Parathyroid adenoma (tissue), 2 donors: ENCODE results near the gene UCN.
"Not testable (repeated sequence)": the region's sequence is repeated elsewhere in the genome, so short reads cannot be mapped to it uniquely, and the experiment has no call there.

Experiments used
- H2AFZ ChIP-seq: fragments of 300-600 bp; sonication (generic); one replicate; pipeline ENCODE4 v1.7.0; 2017; ENCODE audit warnings: antibody characterized with exemption, mild to moderate bottlenecking
- H3K27ac ChIP-seq: fragments of 300-600 bp; sonication (generic); one replicate; pipeline ENCODE4 v1.7.0; 2017
- H3K27me3 ChIP-seq: fragments of 300-600 bp; sonication (generic); one replicate; pipeline ENCODE4 v1.7.0; 2017; ENCODE audit warnings: low read length; ENCODE audit not compliant: control insufficient read depth, insufficient read depth
- H3K36me3 ChIP-seq: fragments of 300-600 bp; sonication (generic); one replicate; pipeline ENCODE4 v1.7.0; 2017; ENCODE audit warnings: low read length; ENCODE audit not compliant: control insufficient read depth, insufficient read depth
- H3K4me1 ChIP-seq: fragments of 300-600 bp; sonication (generic); one replicate; pipeline ENCODE4 v1.7.0; 2017; ENCODE audit warnings: control low read depth
- H3K4me2 ChIP-seq: fragments of 300-600 bp; sonication (generic); one replicate; pipeline ENCODE4 v1.7.0; 2017; ENCODE audit warnings: low read length
- H3K4me3 ChIP-seq: fragments of 300-600 bp; sonication (generic); one replicate; pipeline ENCODE4 v1.7.0; 2017; ENCODE audit warnings: low read depth, low read length
- H3K79me2 ChIP-seq: fragments of 300-600 bp; sonication (generic); one replicate; pipeline ENCODE4 v1.7.0; 2017; ENCODE audit warnings: control low read depth
- H3K9ac ChIP-seq: fragments of 300-600 bp; sonication (generic); one replicate; pipeline ENCODE4 v1.7.0; 2017; ENCODE audit warnings: mild to moderate bottlenecking
- H3K9me3 ChIP-seq: fragments of 300-600 bp; sonication (generic); one replicate; pipeline ENCODE4 v1.7.0; 2017; ENCODE audit warnings: low read length; ENCODE audit not compliant: control insufficient read depth
- TF ChIP-seq, protein P1 (sequence below): fragments of 300-600 bp; sonication (generic); IDR thresholded peaks from one replicate; pipeline ENCODE4 v1.7.0; 2017; ENCODE audit warnings: antibody characterized with exemption, mild to moderate bottlenecking
- donor health status: primary hyperparathyroidism.

Gene UCN

GRCh38 chr2:27322766-27323595 lies 14.7 kb upstream of the UCN start, which contains the start of gene MPV17:
TSS of gene MPV17 (minus strand) at chr2:27323097. CDS start at chr2:27322517, 580 bp downstream.
- no peaks in the 10 kb centered on the region for H3K36me3 ChIP-seq
- peak within 1 kb of the TSS; percentile 96 for H3K4me2 ChIP-seq
- TF ChIP-seq, protein P1, sequence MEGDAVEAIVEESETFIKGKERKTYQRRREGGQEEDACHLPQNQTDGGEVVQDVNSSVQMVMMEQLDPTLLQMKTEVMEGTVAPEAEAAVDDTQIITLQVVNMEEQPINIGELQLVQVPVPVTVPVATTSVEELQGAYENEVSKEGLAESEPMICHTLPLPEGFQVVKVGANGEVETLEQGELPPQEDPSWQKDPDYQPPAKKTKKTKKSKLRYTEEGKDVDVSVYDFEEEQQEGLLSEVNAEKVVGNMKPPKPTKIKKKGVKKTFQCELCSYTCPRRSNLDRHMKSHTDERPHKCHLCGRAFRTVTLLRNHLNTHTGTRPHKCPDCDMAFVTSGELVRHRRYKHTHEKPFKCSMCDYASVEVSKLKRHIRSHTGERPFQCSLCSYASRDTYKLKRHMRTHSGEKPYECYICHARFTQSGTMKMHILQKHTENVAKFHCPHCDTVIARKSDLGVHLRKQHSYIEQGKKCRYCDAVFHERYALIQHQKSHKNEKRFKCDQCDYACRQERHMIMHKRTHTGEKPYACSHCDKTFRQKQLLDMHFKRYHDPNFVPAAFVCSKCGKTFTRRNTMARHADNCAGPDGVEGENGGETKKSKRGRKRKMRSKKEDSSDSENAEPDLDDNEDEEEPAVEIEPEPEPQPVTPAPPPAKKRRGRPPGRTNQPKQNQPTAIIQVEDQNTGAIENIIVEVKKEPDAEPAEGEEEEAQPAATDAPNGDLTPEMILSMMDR: no peak
- no peaks in the 10 kb centered on the region for H3K79me2 ChIP-seq
- H2AFZ ChIP-seq: peak within 1 kb of the TSS; percentile 90
- no peaks in the 10 kb centered on the region for H3K9me3 ChIP-seq
- H3K9ac ChIP-seq: peak within 1 kb of the TSS; percentile 95
- H3K27ac ChIP-seq: peak within 1 kb of the TSS; percentile 97
- H3K27me3 ChIP-seq: no peaks in the 10 kb centered on the region
- peaks cover 18% of the 10 kb centered on the region for H3K4me1 ChIP-seq
- H3K4me3 ChIP-seq: peak within 1 kb of the TSS; percentile 95

GRCh38 chr2:27322301-27322765 lies 14.1 kb upstream of the UCN start:
- Histone ChIP-seq H3K9ac (peak overlapping the region; percentile 64), H3K9me3 (no peaks in the 10 kb centered on the region), H3K36me3 (no peaks in the 10 kb centered on the region), H3K27me3 (no peaks in the 10 kb centered on the region), H3K4me2 (peak overlapping the region; percentile 96), H3K79me2 (no peaks in the 10 kb centered on the region), H3K27ac (peak overlapping the region; percentile 97), H3K4me3 (peak overlapping the region; percentile 95), H3K4me1 (peaks cover 18% of the 10 kb centered on the region), H2AFZ (peak overlapping the region; percentile 90)
- TF ChIP-seq, protein P1: no peak

DNA sequence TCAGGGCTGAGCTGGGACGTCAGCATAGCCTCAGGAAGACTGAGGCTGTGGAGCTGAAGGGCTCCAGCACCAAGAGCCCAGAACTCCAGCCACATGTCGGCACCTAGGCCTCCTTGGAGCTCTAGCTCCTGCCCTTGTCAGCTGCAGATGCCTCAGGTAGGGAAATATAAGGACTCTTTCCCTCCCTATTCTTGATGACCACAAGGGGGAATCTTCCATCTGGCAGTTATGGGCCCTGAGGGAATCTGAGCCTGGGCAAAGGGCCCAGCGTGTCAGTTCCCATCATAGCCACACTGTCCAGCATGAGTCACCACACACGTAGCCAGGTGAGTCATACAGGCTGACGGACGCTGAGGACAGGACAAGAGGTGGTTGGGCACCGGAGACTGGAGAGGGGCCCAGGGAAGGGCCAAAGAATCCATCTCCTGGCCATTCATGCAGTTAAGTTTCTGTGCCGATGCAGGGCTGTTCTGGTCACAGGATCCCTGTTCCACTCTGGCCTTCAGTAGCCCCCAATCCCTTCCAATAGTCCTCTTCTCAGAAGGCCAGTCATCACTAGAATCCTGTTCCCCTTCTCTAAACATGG lies 12.8 kb upstream of the UCN start:
- Histone ChIP-seq H3K9me3 (no peaks in the 10 kb centered on the region), H3K4me3 (no peak overlapping the region), H2AFZ (peak overlapping the region; percentile 26), H3K9ac (no peak overlapping the region), H3K79me2 (peaks cover 3% of the 10 kb centered on the region), H3K4me1 (peaks cover 18% of the 10 kb centered on the region), H3K36me3 (no peaks in the 10 kb centered on the region), H3K4me2 (no peak overlapping the region), H3K27me3 (no peaks in the 10 kb centered on the region), H3K27ac (peak overlapping the region; percentile 97)
- TF ChIP-seq, protein P1: peak; percentile 63

DNA sequence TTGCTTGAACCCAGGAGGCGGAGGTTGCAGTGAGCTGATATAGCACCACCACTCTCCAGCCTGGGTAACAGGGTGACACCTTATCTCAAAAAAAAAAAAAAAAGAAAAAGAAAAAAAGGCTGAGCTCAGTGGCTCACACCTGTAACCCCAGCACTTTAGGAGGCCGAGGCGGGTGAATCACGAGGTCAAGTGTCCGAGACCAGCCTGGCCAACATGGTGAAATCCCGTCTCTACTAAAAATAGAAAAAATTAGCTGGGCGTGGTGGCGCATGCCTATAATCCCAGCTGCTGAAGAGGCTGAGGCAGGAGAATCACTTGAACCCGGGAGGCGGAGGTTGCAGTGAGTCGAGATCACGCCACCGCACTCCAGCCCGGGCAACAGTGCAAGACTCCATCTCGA lies 11.6 kb upstream of the UCN start:
- H3K4me3 ChIP-seq, H3K9ac ChIP-seq, H3K4me2 ChIP-seq, H3K36me3 ChIP-seq, H3K79me2 ChIP-seq, H3K9me3 ChIP-seq, H3K27ac ChIP-seq, H2AFZ ChIP-seq, H3K27me3 ChIP-seq: not testable (repeated sequence)
- H3K4me1 ChIP-seq: peaks cover 18% of the 10 kb centered on the region

DNA sequence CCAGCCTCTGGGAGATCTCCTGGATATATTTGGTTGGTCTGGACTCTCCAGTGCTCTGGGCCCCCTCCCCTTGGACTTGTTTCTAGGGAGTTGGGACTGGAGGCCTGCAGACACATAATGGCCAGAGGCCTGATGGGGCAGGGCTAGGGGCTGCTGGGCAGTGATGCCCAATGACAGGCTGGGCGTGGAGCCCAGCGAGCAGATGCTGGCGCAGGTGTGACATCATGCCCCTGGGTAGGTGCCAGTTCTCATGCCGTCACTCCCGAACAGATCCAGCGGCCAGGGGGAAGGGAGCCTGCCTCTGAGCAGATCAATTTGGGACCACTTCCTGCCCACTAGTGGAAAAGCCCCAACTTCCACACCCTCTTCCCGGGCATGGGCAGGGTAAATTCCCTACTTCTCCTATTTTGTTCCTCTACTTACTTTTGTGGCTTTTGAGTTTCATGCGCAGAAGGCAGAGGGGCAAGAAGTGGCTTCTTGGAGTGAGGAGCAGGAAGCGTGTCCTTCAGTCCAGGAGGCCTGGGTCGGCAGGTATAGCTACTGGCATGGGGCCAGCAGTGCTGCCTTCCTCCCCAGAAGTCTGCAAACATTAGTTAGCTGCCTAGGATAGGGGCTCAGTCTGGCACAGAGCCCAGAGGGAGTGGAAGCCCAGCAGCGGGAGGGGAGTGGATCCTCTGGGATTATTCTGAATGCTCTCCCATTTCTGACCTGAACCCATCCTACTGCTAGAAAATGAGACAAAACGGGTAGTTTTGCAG lies 8.6 kb upstream of the UCN start:
- TF ChIP-seq, protein P1: no peak
- Histone ChIP-seq H2AFZ (no peak overlapping the region), H3K4me1 (peaks cover 14% of the 10 kb centered on the region), H3K9me3 (no peaks in the 10 kb centered on the region), H3K27ac (no peak overlapping the region), H3K4me3 (no peak overlapping the region), H3K9ac (no peak overlapping the region), H3K27me3 (no peaks in the 10 kb centered on the region), H3K4me2 (no peak overlapping the region), H3K36me3 (no peaks in the 10 kb centered on the region), H3K79me2 (peaks cover 3% of the 10 kb centered on the region)
